MM.1S (cell line): ENCODE data around the gene OVCA2.

Experiments used
- CTCF ChIP-seq: fragments of 300-600 bp; sonication (generic); IDR thresholded peaks from 2 replicates; pipeline ENCODE4 v1.5.1; 2016; ENCODE audit warnings: antibody characterized with exemption, low read length, mixed read lengths
- EZH2 ChIP-seq: fragments of 300-600 bp; sonication (generic); optimal IDR thresholded peaks from 2 replicates; pipeline ENCODE3; 2017; ENCODE audit warnings: low read depth, mild to moderate bottlenecking, antibody characterized with exemption, low read length, mixed read lengths

DNA sequence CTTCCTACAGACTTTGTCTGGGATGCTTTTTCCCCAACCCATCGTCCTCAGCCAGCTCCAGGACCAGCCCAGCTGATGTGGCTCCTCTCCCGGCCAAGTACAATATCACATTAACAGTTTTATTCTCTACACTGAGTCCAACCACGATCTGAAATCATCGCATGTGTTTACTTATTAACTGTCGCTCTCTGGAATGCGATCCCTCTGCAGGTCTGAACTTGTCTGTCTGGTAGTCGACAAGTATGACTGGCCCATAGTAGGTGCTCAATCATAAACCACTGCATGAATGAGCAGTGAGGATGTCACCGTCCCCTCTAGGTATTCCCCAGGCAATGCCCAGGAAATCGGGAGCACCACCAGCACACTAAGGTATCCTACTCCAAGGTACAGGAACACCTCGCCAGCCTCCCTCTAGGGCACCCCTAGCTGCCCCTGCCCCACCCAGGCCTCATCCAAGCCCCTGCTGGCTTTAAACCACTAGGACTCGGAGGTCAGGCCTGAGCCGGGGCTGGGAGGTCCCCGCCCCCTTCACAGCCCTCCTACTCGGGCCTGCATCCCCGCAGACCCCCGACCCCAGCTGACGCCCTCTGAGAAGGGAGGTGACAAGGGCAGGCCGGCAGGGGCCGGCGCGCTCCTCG, 44.4 kb upstream of the OVCA2 start:
- TF ChIP-seq CTCF (no peak), EZH2 (no peak)
